Panc1 (cell line): ENCODE data around the gene CTXND1. TPM values are rescaled to one million over a fixed set of nuclear protein-coding genes. Genes with fewer than 3 reads are reported as not detected.
"Not testable (repeated sequence)": the region's sequence is repeated elsewhere in the genome, so short reads cannot be mapped to it uniquely, and the experiment has no call there.

ENCODE experiments used
- ATAC-seq: fragments of 200-7000 bp; cut with Tn5 transposase; 2 replicates; pipeline ENCODE4 v1.9.1; 2020; ENCODE audit warnings: mild to moderate bottlenecking, moderate library complexity
- BruUV-seq: library from RNA; stranded (reverse); fragments of 400-500 nt; replicated peaks from 2 replicates; lab custom pipeline; 2021; lab: Mats Ljungman, UMichigan
- CTCF ChIA-PET: fragments of 300-600 bp; sonication (Branson Sonifier 250); formaldehyde crosslinking; loops from one replicate; lab custom pipeline; 2022; ENCODE audit warnings: antibody characterized with exemption; lab: Charles Lee
- POLR2A ChIA-PET: fragments of 300-600 bp; sonication (Branson Sonifier 250); formaldehyde crosslinking; loops from one replicate; lab custom pipeline; 2022; ENCODE audit warnings: antibody characterized with exemption; lab: Charles Lee
- DNase-seq: peaks from one replicate; pipeline ENCODE4 v3.0.0-alpha.2; 2010; ENCODE audit warnings: low read depth, low spot score
- H3K27ac ChIP-seq: 2 replicates; pipeline ENCODE4 v1.5.1; 2011; ENCODE audit warnings: mild to moderate bottlenecking, low read length, inconsistent platforms
- H3K27me3 ChIP-seq: fragments of 200-500 bp; sonication (Bioruptor generic); 2 replicates; pipeline ENCODE4 v1.6.0; 2014; ENCODE audit warnings: low read length, inconsistent platforms; ENCODE audit not compliant: control insufficient read depth, insufficient read depth
- H3K36me3 ChIP-seq: fragments of 200-500 bp; sonication (Bioruptor generic); 2 replicates; pipeline ENCODE4 v1.5.1; 2014; ENCODE audit warnings: inconsistent platforms, mild to moderate bottlenecking, low read length, moderate library complexity; ENCODE audit not compliant: control insufficient read depth, insufficient read depth
- H3K4me1 ChIP-seq: 2 replicates; pipeline ENCODE4 v1.5.1; 2011; ENCODE audit warnings: inconsistent platforms, mild to moderate bottlenecking, low read length, moderate library complexity; ENCODE audit not compliant: control insufficient read depth, insufficient read depth
- H3K4me3 ChIP-seq, 2 experiments: 2 replicates each; pipeline ENCODE4 v1.5.1; 2011 to 2012; ENCODE audit warnings: low read depth in 2 of 2, low read length in 2 of 2, mild to moderate bottlenecking in 2 of 2, inconsistent platforms in 1 of 2, moderate library complexity in 1 of 2
- H3K9me3 ChIP-seq: fragments of 200-500 bp; sonication (Bioruptor generic); 2 replicates; pipeline ENCODE4 v1.5.1; 2014; ENCODE audit warnings: low read depth, mild to moderate bottlenecking, inconsistent platforms, low read length, moderate library complexity; ENCODE audit not compliant: control insufficient read depth, insufficient read depth
- CTCF ChIP-seq: fragments of 450-650 bp; IDR thresholded peaks from 2 replicates; pipeline ENCODE4 v1.5.1; 2017; ENCODE audit warnings: mild to moderate bottlenecking
- POLR2AphosphoS5 ChIP-seq: IDR thresholded peaks from 2 replicates; pipeline ENCODE4 v1.6.1; 2012; ENCODE audit warnings: mild to moderate bottlenecking, low read depth, low read length, moderate library complexity
- REST ChIP-seq, 2 experiments: IDR thresholded peaks; 2 replicates each; pipeline ENCODE4 v1.6.1; 2011 to 2012; ENCODE audit warnings: low read depth in 2 of 2, control low read depth in 1 of 2, low read length in 1 of 2, mild to moderate bottlenecking in 1 of 2, moderate library complexity in 1 of 2; ENCODE audit not compliant: insufficient read depth in 1 of 2
- SIN3A ChIP-seq: IDR thresholded peaks from 2 replicates; pipeline ENCODE4 v1.6.1; 2012; ENCODE audit warnings: low read depth, mild to moderate bottlenecking, low read length, moderate library complexity, borderline replicate concordance; ENCODE audit not compliant: insufficient read depth
- TCF7L2 ChIP-seq: IDR thresholded peaks from 2 replicates; pipeline ENCODE4 v1.6.1; 2011; ENCODE audit warnings: mild to moderate bottlenecking, low read depth, low read length, inconsistent platforms
- in situ Hi-C: cut with HindIII; loops from 2 replicates; pipeline ENCODE4 v1.10.0; 2016; ENCODE audit warnings: low sequenced_read_pairs, low pct_unique_long_range_greater_than_20kb
- intact Hi-C: fragments of 100-400 bp; cut with micrococcal nuclease; formaldehyde crosslinking; loops from one replicate; pipeline ENCODE4 v1.10.0; 2022; ENCODE audit not compliant: unreplicated experiment
- total RNA-seq: library from RNA; stranded (reverse); gene quantifications from one replicate; pipeline ENCODE4 v1.2.1, GENCODE V29; 2021; ENCODE audit not compliant: unreplicated experiment

The CTXND1 gene
- total RNA-seq, 1 experiment from 2014 or later, result not detected

GRCh38 chr15:80292079-80292478 is 40.1 kb upstream of the CTXND1 start:
- DNase-seq, result no peak
- no peak for ATAC-seq
- Histone ChIP-seq H3K36me3 (no peaks in the 10 kb centered on the region), H3K4me3 (no peak overlapping the region), H3K4me1 (no peaks in the 10 kb centered on the region), H3K27me3 (peaks cover 2% of the 10 kb centered on the region; the same call in 1 of the 2 replicates), H3K27ac (no peak overlapping the region), H3K9me3 (no peaks in the 10 kb centered on the region)
- ChIA-PET POLR2A (no interaction called here), CTCF (no interaction called here)
- BruUV-seq, result no TSS peak
- intact Hi-C loops, result no loop called here
- in situ Hi-C loops, result no loop called here
- TF ChIP-seq REST (IDR thresholded peaks at IDR 0.05; ENCODE audit: insufficient read depth in 1 of 2, low read depth in 2 of 2, low read length in 1 of 2), result no peak
- TF ChIP-seq CTCF, result no peak
- no peak for TF ChIP-seq POLR2AphosphoS5
- TF ChIP-seq TCF7L2, result no peak
- TF ChIP-seq SIN3A, result no peak

- DNase-seq, ATAC-seq: not testable (repeated sequence)
Measured at GRCh38 chr15:80290891-80291290, 38.9 kb upstream of the CTXND1 start.

More at GRCh38 chr15:80290891-80291290, 38.9 kb upstream of the CTXND1 start:
- H3K9me3 ChIP-seq, H3K4me3 ChIP-seq, H3K27ac ChIP-seq, H3K27me3 ChIP-seq, BruUV-seq, in situ Hi-C loops, CTCF ChIA-PET, H3K4me1 ChIP-seq, H3K36me3 ChIP-seq, intact Hi-C loops: not testable (repeated sequence)
- POLR2A ChIA-PET, result interaction anchor here (0.5 to 0.7 kb wide), 2 partner anchors 102 to 486 kb away, joined by 3 to 6 read pairs; no protein-coding TSS in a partner anchor
